Measurements from ENCODE around the gene ENGASE. TPM values are rescaled to one million over a fixed set of nuclear protein-coding genes. Genes with fewer than 3 reads are reported as not detected.

ENGASE gene
- total RNA-seq, 1 experiment from 2014 or later, result 58.0 TPM

DNA sequence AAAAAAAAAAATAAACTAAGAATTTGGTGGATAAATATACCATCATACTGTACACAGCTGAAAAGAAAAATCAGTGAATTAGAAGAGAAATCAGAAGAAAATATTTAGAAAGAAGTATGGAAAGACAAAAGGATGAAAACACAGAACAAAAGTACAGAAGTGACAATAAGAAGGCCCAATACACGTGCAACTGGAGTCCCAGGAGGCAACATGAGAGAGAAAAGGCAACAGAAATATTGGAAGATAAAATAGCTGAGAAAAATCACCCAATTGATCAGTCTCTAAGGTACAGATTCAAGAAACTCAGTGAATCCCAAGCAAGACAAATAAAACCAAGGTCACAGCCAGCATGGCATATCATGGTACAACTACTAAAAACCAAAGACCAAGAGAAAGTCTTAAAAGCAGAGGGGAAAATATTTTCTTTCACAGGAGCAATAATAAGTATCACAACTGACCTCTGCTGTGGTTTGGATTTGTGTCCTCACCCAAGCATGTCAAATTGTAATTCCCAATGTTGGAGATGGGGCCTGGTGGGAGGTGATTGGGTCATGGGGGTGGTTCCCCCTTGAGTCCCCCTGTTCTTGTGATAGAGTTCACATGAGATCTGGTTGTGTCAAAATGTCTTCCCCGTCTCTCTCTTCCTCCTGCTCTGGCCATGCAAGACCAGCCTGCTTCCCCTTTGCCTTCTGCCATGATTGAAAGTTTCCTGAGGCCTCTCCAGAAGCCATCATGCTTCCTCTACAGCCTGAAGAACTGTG is 20.2 kb upstream of the ENGASE start:
- CTCF ChIA-PET, result interaction anchor here (0.6 kb wide), 1 partner anchor 9 kb away, joined by 3 read pairs; no protein-coding TSS in a partner anchor
- TF ChIP-seq, protein P1, sequence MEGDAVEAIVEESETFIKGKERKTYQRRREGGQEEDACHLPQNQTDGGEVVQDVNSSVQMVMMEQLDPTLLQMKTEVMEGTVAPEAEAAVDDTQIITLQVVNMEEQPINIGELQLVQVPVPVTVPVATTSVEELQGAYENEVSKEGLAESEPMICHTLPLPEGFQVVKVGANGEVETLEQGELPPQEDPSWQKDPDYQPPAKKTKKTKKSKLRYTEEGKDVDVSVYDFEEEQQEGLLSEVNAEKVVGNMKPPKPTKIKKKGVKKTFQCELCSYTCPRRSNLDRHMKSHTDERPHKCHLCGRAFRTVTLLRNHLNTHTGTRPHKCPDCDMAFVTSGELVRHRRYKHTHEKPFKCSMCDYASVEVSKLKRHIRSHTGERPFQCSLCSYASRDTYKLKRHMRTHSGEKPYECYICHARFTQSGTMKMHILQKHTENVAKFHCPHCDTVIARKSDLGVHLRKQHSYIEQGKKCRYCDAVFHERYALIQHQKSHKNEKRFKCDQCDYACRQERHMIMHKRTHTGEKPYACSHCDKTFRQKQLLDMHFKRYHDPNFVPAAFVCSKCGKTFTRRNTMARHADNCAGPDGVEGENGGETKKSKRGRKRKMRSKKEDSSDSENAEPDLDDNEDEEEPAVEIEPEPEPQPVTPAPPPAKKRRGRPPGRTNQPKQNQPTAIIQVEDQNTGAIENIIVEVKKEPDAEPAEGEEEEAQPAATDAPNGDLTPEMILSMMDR (IDR thresholded peaks at IDR 0.05; ENCODE audit: unreplicated experiment), result no peak
- Mint-ChIP-seq H3K27ac (ENCODE audit: unreplicated experiment) (no peak overlapping the region), H3K4me3 (ENCODE audit: low read depth, unreplicated experiment) (no peak overlapping the region), H3K9me3 (ENCODE audit: low read depth, unreplicated experiment) (no peaks in the 10 kb centered on the region), H3K36me3 (ENCODE audit: insufficient read depth, unreplicated experiment) (no peaks in the 10 kb centered on the region), H3K27me3 (ENCODE audit: unreplicated experiment) (peaks cover 70% of the 10 kb centered on the region), H3K4me1 (ENCODE audit: low read depth, unreplicated experiment) (no peaks in the 10 kb centered on the region)
- BruUV-seq (replicated peaks), result no TSS peak
- DNase-seq, result no peak
- intact Hi-C loops (cut with micrococcal nuclease; ENCODE audit: unreplicated experiment), result no loop called here

DNA sequence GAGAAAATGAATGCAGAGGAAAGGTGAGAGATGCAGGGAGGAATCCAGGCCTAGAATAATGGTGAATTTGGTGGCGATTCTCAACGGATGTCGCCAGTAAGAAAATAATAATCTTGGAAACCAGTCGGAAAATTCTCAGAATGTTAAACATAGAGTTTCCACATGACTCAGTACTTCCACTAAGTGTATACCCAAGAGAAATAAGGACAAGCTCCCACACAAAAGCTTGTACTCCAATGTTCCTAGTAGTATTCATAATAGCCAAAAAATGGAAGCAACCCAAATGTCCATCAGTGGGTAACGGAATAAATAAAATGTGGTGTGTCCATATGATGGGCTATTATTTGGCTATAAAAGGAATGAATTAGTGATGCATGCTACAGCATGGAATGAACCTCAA is 19.4 kb upstream of the ENGASE start:
- CTCF ChIA-PET, result no interaction called here
- Mint-ChIP-seq H3K27me3 (ENCODE audit: unreplicated experiment) (peaks cover 68% of the 10 kb centered on the region), H3K4me1 (ENCODE audit: low read depth, unreplicated experiment) (no peaks in the 10 kb centered on the region), H3K36me3 (ENCODE audit: insufficient read depth, unreplicated experiment) (no peaks in the 10 kb centered on the region), H3K4me3 (ENCODE audit: low read depth, unreplicated experiment) (no peak overlapping the region), H3K27ac (ENCODE audit: unreplicated experiment) (no peak overlapping the region), H3K9me3 (ENCODE audit: low read depth, unreplicated experiment) (no peaks in the 10 kb centered on the region)
- TF ChIP-seq, protein P1 (IDR thresholded peaks at IDR 0.05; ENCODE audit: unreplicated experiment), result no peak
- no TSS peak for BruUV-seq (replicated peaks)
- intact Hi-C loops (cut with micrococcal nuclease; ENCODE audit: unreplicated experiment), result no loop called here
- no peak for DNase-seq

DNA sequence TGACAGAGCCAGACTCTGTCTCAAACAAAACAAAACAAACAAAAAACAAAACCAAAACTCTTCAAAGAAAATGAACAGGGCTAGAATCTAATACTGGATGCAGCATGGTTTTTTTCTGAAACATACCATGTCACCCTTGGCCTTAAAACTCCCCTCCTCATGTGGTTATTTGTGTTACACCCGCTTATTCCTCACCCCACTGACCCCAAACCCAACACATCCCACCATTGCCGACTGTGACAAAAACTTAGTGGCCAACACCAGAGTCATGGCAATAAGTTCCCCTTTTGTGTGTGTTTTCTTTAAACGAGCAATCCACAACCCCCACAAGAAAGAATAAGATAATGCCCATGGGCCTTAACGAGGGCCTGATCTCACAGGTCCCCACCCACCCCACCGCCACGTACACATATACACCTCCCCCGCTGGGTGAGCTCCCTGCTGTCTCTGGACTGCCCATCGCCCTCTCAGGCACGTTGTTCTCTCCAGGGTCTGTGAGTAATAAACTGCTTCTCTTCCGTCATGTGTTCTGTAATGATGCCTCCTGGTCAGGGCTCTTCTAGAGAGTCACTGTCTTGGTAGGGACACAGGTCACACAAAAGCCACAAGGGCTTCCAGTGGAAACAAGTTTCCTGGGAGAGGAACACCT is 16.8 kb upstream of the ENGASE start:
- BruUV-seq (replicated peaks), result no TSS peak
- H3K27me3 Mint-ChIP-seq (ENCODE audit: unreplicated experiment), result peaks cover 48% of the 10 kb centered on the region
- H3K27ac Mint-ChIP-seq (ENCODE audit: unreplicated experiment), result no peak overlapping the region
- H3K36me3 Mint-ChIP-seq (ENCODE audit: insufficient read depth, unreplicated experiment), result no peaks in the 10 kb centered on the region
- intact Hi-C loops (cut with micrococcal nuclease; ENCODE audit: unreplicated experiment), result no loop called here
- CTCF ChIA-PET, result interaction anchor here (0.6 kb wide), 1 partner anchor 62 kb away, joined by 3 read pairs; no protein-coding TSS in a partner anchor
- DNase-seq, result no peak
- H3K9me3 Mint-ChIP-seq (ENCODE audit: low read depth, unreplicated experiment), result no peaks in the 10 kb centered on the region
- TF ChIP-seq, protein P1 (IDR thresholded peaks at IDR 0.05; ENCODE audit: unreplicated experiment), result no peak
- no peak overlapping the region for H3K4me3 Mint-ChIP-seq (ENCODE audit: low read depth, unreplicated experiment)
- no peaks in the 10 kb centered on the region for H3K4me1 Mint-ChIP-seq (ENCODE audit: low read depth, unreplicated experiment)

DNA sequence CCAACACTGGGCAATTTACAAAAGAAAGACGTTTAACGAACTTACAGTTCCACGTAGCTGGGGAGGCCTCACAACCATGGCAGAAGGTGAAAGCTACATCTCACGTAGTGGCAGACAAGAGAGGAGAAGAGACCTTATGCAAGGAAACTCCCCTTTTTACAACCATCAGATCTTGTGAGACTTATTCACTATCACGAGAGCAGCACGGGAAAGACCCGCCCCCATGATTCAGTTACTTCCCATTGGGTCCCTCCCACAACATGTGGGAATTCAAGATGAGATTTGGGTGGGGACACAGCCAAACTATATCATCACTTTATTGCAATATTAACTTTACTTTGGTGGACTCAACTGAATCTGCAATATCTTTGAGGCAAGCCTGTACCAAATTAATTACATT is 11.9 kb upstream of the ENGASE start:
- intact Hi-C loops (cut with micrococcal nuclease; ENCODE audit: unreplicated experiment), result no loop called here
- BruUV-seq (replicated peaks), result no TSS peak
- peaks cover 12% of the 10 kb centered on the region for H3K27me3 Mint-ChIP-seq (ENCODE audit: unreplicated experiment)
- CTCF ChIA-PET, result interaction anchor here (0.5 to 1.1 kb wide), 2 partner anchors 12 to 1670 kb away, joined by 3 to 5 read pairs; partner anchors contain the start of gene ENGASE
- no peak overlapping the region for H3K4me3 Mint-ChIP-seq (ENCODE audit: low read depth, unreplicated experiment)
- H3K36me3 Mint-ChIP-seq (ENCODE audit: insufficient read depth, unreplicated experiment), result no peaks in the 10 kb centered on the region
- no peak overlapping the region for H3K27ac Mint-ChIP-seq (ENCODE audit: unreplicated experiment)
- no peaks in the 10 kb centered on the region for H3K4me1 Mint-ChIP-seq (ENCODE audit: low read depth, unreplicated experiment)
- no peaks in the 10 kb centered on the region for H3K9me3 Mint-ChIP-seq (ENCODE audit: low read depth, unreplicated experiment)
- DNase-seq, result no peak
- TF ChIP-seq, protein P1 (IDR thresholded peaks at IDR 0.05; ENCODE audit: unreplicated experiment), result no peak
